Measurements from ENCODE around the gene FXN.

FXN gene

DNA sequence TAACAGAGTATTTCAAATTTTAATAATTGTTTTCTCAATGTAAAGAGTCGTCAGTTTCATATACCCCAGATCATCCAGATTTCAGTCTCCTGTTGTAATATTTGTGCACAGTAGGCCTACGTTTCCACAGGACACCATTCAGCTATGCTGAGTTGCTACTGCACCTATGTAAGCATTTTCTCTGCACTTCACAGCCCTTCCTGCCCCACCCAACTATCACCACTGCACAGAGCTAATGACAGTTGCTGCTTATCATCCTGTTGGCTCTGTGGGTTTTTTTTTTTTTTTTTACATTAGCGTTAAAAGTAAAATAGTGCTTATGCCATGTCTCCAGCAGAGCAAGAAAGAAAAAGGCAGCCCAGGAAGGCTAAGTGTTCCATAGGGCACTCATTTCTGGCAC is 15.7 kb upstream of the FXN start:
- H3K4me2 ChIP-seq (ENCODE audit: insufficient read depth, low read length): no peak overlapping the region
- peaks cover 11% of the 10 kb centered on the region; the same call in 1 of the 2 replicates for H3K4me1 ChIP-seq (ENCODE audit: insufficient read depth, low read length)
- H3K9ac ChIP-seq (ENCODE audit: low read depth, low read length): no peak overlapping the region
- no peaks in the 10 kb centered on the region for H3K36me3 ChIP-seq (ENCODE audit: insufficient read depth, low read length)
- no peak overlapping the region for H3K4me3 ChIP-seq (ENCODE audit: low read depth in 1 of 2, low read length in 2 of 2)
- peak; percentile 15 for DNase-seq
- peak; percentile 58; the same call in 1 of the 3 replicates for ATAC-seq (ENCODE audit: insufficient read depth, low read depth)
- TF ChIP-seq, protein P1, sequence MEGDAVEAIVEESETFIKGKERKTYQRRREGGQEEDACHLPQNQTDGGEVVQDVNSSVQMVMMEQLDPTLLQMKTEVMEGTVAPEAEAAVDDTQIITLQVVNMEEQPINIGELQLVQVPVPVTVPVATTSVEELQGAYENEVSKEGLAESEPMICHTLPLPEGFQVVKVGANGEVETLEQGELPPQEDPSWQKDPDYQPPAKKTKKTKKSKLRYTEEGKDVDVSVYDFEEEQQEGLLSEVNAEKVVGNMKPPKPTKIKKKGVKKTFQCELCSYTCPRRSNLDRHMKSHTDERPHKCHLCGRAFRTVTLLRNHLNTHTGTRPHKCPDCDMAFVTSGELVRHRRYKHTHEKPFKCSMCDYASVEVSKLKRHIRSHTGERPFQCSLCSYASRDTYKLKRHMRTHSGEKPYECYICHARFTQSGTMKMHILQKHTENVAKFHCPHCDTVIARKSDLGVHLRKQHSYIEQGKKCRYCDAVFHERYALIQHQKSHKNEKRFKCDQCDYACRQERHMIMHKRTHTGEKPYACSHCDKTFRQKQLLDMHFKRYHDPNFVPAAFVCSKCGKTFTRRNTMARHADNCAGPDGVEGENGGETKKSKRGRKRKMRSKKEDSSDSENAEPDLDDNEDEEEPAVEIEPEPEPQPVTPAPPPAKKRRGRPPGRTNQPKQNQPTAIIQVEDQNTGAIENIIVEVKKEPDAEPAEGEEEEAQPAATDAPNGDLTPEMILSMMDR (IDR thresholded peaks at IDR 0.05; ENCODE audit: borderline replicate concordance, extremely low read depth, low read length, poor library complexity, severe bottlenecking): no peak
- no peak for TF ChIP-seq EZH2 (IDR thresholded peaks at IDR 0.05; ENCODE audit: borderline replicate concordance, low read depth, low read length, severe bottlenecking)
- H3K27me3 ChIP-seq (ENCODE audit: insufficient read depth, low read length, poor library complexity): no peaks in the 10 kb centered on the region
- no peak overlapping the region for H3K27ac ChIP-seq (ENCODE audit: low read length)
- no peaks in the 10 kb centered on the region for H4K20me1 ChIP-seq (ENCODE audit: insufficient read depth, low read length)
- H3K9me3 ChIP-seq (ENCODE audit: insufficient read depth, low read length, severe bottlenecking): no peaks in the 10 kb centered on the region
- no peak overlapping the region for H2AFZ ChIP-seq (ENCODE audit: low read depth, low read length)
- H3K79me2 ChIP-seq (ENCODE audit: insufficient read depth, low read length): no peaks in the 10 kb centered on the region

DNA sequence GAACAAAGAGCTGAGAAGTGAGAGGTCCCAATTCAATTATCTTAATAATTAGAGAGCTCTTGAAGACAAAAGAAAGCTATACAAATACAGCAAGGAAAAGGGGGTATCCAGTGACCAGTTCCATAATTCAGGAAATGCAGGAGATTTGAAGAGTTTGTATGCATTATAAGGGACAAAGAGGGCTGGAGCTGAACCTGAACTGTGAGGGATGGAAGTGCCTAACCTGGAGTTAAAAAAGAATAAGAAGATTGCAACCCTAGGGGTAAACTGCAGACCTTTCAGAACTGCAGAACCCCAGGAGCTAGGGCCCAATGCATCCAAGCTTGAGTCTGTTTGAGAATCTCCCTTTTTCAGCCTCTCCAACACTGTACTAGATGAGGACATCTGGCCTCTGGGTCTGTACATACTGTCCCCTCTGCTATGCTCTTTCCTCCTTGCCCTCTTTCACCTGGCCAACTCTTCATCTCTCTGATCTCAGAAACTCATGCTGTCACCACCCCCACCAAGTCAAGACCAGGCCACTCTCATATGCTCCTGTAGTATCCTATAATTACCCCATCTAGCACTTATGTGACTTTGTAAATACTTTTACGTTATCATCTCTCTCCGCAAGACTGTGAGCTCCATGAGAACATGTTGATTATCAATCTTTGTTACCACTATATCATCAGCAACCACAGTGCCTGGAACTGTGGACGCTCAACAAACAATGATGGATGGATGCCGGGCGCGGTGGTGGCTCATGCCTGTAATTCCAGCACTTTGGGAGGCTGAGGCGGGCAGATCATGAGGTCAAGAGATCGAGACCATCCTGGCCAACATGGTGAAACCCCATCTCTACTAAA is 15.0 kb upstream of the FXN start:
- Histone ChIP-seq H3K9me3 (ENCODE audit: insufficient read depth, low read length, severe bottlenecking) (no peaks in the 10 kb centered on the region), H3K9ac (ENCODE audit: low read depth, low read length) (no peak overlapping the region), H3K27me3 (ENCODE audit: insufficient read depth, low read length, poor library complexity) (no peaks in the 10 kb centered on the region), H3K36me3 (ENCODE audit: insufficient read depth, low read length) (no peaks in the 10 kb centered on the region), H3K4me3 (ENCODE audit: low read depth in 1 of 2, low read length in 2 of 2) (no peak overlapping the region), H3K4me1 (ENCODE audit: insufficient read depth, low read length) (peaks cover 11% of the 10 kb centered on the region; the same call in 1 of the 2 replicates), H3K27ac (ENCODE audit: low read length) (no peak overlapping the region), H3K4me2 (ENCODE audit: insufficient read depth, low read length) (no peak overlapping the region), H3K79me2 (ENCODE audit: insufficient read depth, low read length) (no peaks in the 10 kb centered on the region), H4K20me1 (ENCODE audit: insufficient read depth, low read length) (no peaks in the 10 kb centered on the region), H2AFZ (ENCODE audit: low read depth, low read length) (no peak overlapping the region)
- no peak for TF ChIP-seq EZH2 (IDR thresholded peaks at IDR 0.05; ENCODE audit: borderline replicate concordance, low read depth, low read length, severe bottlenecking)
- TF ChIP-seq, protein P1 (IDR thresholded peaks at IDR 0.05; ENCODE audit: borderline replicate concordance, extremely low read depth, low read length, poor library complexity, severe bottlenecking): no peak
- ATAC-seq (ENCODE audit: insufficient read depth, low read depth) (no peak), DNase-seq (no peak)

DNA sequence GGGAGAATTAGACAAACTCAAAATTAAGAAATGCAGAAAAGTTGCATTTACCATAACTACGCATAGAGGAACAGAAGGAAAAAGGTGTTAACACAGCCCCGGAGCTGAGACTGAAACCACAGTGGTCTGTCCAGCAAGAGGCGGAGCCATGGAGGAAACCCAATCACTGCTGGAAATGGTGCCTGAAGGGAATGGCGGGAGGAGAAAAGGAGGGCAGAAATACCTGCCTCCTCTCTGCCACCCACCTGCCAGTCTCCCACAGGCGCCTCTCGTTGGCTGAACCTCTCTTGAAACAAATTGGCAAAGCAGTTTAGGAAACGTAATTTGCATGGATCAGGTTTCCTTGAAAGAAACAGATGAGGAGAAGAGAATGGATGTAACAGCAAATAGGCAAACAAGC is 11.9 kb upstream of the FXN start:
- DNase-seq: no peak

More for the DNA sequence above, 11.9 kb upstream of the FXN start:
- Histone ChIP-seq H3K27me3 (ENCODE audit: insufficient read depth, low read length, poor library complexity) (no peaks in the 10 kb centered on the region), H2AFZ (ENCODE audit: low read depth, low read length) (no peak overlapping the region), H3K4me1 (ENCODE audit: insufficient read depth, low read length) (peaks cover 27% of the 10 kb centered on the region), H3K27ac (ENCODE audit: low read length) (no peak overlapping the region), H3K79me2 (ENCODE audit: insufficient read depth, low read length) (no peaks in the 10 kb centered on the region), H3K9me3 (ENCODE audit: insufficient read depth, low read length, severe bottlenecking) (no peaks in the 10 kb centered on the region), H4K20me1 (ENCODE audit: insufficient read depth, low read length) (no peaks in the 10 kb centered on the region), H3K9ac (ENCODE audit: low read depth, low read length) (no peak overlapping the region), H3K36me3 (ENCODE audit: insufficient read depth, low read length) (no peaks in the 10 kb centered on the region), H3K4me2 (ENCODE audit: insufficient read depth, low read length) (no peak overlapping the region), H3K4me3 (ENCODE audit: low read depth in 1 of 2, low read length in 2 of 2) (no peak overlapping the region)
- ATAC-seq (ENCODE audit: insufficient read depth, low read depth): no peak
- TF ChIP-seq, protein P1 (IDR thresholded peaks at IDR 0.05; ENCODE audit: borderline replicate concordance, extremely low read depth, low read length, poor library complexity, severe bottlenecking): no peak
- TF ChIP-seq EZH2 (IDR thresholded peaks at IDR 0.05; ENCODE audit: borderline replicate concordance, low read depth, low read length, severe bottlenecking): no peak

Measured in DND-41 (cell line).